GM21619 (cell line): ENCODE results near the gene ALKBH8.

Source experiments
- ATAC-seq: cut with Tn5 transposase; IDR thresholded peaks from one replicate; pipeline ENCODE4 v1.9.1; 2021; ENCODE audit not compliant: unreplicated experiment

ALKBH8 gene, protein sequence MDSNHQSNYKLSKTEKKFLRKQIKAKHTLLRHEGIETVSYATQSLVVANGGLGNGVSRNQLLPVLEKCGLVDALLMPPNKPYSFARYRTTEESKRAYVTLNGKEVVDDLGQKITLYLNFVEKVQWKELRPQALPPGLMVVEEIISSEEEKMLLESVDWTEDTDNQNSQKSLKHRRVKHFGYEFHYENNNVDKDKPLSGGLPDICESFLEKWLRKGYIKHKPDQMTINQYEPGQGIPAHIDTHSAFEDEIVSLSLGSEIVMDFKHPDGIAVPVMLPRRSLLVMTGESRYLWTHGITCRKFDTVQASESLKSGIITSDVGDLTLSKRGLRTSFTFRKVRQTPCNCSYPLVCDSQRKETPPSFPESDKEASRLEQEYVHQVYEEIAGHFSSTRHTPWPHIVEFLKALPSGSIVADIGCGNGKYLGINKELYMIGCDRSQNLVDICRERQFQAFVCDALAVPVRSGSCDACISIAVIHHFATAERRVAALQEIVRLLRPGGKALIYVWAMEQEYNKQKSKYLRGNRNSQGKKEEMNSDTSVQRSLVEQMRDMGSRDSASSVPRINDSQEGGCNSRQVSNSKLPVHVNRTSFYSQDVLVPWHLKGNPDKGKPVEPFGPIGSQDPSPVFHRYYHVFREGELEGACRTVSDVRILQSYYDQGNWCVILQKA

DNA sequence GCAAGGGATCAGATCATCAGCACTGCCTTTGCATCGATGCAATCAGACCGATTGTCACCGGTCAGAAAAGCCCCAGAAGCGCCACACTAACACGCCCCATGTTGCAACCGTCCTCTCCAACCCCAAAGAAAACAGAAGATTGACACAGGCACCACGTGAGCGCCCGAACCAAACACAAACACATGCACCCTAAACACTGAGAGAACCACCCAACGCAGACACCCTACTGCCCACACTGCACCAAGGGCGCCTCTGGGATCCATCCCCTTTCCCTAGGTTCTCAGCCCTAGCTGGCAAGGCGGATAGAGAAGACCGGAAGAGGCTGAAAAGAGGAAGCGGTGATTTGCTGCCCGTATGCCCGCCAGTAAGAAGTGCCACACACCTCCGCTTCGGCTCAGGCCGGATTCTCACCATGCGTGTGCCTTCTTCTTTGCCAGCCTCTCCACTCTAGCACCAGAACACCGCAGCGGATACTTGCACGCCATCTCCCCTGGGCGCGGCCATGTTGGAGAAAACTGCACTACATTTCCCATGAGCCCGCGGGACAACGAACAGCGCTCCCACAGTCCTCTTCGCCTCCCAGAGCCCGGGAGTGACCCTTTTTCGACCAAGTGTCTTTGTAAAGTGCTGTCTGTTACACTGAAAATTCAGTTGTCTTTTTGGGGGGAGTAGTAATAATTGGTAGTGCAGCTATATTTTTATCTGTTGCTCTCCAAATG, at the start of gene ALKBH8:
TSS of gene ALKBH8 (minus strand) at position 517 of the 719 bp plus-strand sequence. CDS start 4,842 bp downstream, outside the sequence.
- peak; percentile 75 for ATAC-seq

DNA sequence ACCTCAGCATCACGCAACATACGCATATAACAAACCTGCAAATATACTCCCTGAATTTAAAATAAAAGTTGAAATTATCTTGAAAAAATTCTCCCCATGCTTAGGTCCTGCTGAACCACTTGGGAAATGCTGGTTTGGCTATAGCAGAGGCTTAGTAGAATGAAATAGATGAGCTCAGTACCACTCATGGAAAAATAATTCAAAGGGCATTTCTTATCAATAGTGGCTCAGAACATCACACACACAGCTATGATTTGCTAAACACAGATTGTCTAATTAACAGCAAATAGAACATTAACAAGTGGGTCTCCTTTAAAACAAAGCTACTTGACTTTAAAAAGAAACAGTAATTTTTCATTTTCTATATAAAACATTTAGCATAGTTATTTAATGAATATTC, 46.9 kb upstream of the ALKBH8 start:
- ATAC-seq = no peak

DNA sequence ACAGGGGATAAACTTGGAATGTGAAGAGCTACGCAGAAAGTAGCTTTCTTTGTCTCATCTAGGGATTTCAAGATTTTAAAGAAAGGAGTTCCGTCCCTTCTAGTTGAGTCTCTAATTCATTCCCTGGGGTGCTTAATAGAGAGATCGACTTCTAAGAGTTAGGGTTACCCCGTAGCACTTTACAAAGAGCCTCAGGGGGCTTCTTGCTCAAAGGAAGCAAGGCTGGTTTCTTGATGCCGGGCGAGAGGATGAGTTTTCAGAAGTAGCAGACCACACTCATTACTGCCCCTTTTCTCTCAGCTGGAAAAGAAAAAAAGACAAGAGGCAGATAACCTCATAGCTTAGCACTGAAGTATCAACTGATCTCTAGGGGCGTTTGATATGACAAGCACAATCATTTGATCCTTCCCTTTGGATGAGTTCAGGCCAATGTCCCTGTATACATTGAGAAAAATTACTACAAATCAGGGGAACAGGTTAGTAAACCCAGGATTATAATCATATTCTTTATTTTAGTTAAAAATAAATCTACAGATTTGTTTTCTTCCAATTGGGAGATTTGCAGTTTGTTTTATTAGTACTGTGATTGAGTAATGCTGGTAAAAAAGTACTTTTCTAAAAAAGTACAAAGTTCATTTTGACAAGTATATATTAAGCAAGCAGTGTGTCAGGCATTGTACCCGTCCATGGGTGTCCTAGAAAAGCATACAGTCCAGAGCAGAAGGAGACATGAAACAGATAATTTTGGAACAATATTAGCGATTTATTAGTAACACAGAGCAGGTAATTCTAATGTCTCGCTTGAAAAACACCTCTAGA, 44.1 kb upstream of the ALKBH8 start:
- ATAC-seq = no peak

DNA sequence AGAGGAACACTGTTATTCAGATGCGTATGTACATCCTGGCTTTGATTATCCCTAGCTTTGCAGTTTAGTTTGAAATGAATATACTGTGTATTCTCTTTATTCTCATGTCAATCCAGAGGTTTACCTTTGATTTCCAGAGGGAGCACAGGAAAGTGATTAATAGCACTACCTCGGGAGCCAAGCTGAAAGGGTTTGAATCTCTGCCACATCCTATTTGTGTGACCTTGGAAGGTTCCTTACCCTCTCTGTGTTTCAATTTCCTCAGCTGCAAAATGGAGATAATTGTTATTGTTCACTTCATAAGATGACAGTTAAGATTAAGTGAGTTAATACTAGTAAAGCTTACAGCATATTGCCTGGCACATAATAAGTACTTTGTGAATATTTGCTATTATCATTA, 43.3 kb upstream of the ALKBH8 start:
- no peak for ATAC-seq

DNA sequence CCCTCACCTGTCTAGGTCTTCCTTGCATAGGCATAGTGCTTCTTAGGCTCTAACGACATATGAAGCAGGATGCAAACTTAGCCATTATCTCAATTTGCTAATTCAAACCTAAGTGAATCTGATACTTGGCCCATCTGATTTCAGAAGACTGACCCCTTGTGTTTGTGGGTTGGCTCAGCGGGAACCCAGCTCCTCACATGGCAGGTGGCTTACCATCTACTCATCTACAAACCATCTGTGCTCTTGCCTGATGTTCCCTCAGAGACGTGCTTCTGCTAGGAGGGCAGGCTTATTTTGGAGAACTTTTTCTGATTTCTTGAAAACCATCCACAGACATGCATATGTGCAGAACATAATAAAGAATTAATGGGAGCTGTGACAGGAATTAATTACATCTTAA, 40.6 kb upstream of the ALKBH8 start:
- ATAC-seq = no peak

DNA sequence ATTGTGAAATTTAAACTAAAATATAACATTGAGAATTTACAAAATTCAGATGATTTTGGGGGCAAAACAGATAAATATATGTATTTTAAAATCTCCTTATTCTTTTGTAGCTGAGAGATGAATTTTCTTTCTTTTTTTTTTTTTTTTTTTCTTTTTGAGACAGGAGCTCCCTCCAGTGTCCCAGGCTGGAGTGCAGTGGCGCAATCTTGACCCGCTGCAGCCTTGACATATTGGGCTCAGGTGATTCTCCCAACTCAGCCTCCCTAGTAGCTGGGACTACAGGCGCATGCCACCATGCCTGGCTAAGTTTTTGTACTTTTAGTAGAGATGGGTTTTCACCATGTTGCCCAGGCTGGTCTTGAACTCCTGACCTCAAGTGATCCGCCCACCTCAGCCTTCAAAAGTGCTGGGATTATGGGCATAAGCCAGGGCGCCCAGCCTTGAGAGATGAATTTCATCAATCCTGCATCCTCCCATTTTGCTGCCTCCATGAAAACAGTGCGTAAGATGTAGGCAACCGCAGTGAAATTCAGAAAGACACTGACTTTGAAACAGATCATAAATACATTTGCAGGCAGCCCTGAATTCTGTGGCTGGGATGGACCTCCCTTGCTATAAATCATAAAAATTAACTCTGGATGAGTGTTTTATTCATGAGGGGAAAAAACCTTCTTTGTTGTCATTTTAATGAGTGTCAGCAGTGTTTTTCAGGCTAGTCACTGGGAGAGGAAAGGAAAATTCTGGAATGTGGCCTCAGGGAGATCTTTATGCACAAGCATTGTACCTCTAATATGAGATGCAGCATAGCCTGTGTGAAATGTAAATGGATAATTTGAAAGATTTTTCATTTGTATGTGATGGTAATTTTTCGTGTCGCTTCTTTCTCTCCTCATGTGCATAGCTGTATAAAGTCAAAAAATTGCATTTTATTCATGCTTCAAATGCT, 39.8 kb upstream of the ALKBH8 start:
- no peak for ATAC-seq

DNA sequence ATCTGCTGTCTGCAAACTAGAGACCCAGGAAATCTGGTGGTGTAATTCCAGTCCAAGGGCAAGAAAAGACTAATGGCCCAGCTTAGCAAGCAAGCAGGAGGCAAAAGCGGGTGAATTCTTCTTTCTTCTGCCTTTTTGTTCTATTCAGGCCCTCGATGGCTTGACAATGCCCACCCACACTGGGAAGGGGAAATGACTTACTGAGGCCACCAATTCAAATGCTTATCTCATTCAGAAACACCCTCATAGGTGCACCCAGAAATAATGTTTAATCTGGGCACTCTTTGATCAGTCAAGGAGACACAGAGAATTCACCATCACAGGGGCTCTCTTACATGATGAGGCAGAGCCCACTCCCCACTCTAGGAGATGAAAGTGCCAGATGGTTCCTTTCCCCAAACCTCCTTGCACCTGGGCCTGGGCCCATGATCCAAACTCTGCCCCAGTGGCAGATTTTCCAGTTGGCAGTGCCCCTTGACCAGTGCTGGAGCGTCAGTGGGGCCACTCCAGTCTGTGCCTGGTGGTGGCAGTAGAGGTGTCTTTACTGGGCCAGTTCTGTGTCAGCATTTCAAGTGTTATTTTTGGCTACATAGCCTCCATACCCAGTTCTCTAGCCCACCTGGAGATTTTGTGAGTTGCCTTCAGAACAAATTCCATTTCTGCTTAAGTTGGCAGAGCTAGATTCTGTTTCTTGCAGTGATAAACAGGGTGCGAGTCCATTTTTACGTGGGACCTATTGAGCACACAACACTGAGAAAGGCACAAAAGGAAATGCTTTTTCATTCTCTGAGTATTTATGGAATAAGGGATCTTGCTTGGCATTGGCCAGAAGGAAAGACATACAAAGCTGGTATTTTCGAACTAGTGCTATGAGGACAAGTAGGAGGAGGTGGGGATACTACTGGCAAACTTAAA, 32.9 kb upstream of the ALKBH8 start:
- ATAC-seq = peak; percentile 73

DNA sequence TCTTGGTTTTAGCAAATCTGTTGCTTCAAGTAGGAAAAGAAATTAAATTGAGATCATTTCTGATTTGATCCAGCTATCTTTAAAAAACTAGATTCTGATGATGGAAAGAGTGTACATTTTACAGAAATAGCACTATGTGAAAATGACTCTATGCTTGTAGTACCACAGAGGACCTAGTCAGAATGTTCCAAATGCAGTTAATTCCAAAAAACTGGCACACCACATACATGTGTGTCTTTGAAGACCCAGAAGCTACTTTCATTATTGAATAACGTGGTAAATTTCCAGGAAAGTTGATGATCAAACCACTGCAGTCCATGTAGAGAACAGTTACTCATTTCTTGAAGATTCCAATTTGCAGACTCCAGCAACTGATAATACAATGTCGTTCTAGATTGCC, 29.2 kb upstream of the ALKBH8 start:
- no peak for ATAC-seq

DNA sequence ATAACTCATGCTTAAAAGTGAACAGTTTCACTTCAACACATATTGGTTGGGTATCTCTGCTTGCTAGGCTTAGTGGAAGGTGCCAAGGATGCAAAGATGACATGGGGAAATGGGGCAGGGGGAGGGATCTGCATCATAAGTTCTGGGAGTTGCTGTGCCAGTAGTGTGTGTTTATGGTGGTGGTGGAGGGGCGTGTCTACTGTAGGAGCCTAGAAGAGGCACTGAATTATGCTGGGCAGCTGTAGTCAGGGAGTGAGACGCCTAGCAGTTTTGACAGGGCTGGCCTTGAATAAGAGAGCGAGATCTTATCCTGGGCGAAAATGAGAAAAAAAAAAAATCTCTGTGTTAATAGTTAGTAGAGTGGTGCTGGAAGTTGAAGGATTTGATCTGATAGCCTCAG, 28.4 kb upstream of the ALKBH8 start:
- ATAC-seq = no peak

DNA sequence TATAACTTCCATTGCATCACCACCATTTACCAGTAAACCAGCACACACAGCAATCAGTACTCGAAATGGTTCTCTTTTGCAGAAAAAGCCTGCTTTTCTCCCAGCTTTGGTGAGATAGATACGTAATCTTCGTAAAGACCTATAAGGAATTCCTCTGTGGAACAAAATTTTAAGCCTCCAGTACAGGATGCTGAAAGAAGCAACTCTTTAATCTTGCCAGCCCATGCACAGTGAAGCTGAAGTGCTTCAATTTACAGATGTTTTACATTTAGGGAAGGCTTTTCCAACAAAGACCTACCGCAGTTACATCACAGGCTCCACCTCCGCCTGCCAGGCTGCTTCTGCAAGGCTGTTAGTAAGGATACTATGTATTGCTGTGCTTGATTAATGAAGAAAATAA, 27.3 kb upstream of the ALKBH8 start:
- no peak for ATAC-seq

DNA sequence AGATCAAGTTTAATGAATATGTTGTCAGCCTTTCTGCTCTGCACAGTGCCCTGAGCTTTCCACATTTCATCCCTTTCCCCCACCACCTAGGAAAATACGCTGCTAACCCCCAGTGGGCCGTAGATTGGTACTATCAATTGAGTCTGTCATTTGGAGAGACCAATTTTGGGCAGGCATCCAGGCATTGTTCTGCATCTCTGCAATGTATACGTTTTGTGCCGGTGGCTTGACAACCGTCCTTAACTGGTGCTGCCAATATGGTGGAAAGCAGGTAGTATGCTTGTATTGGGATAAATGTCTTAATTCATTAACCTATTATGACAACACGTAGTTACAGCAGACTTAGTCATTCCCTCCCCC, 26.7 kb upstream of the ALKBH8 start:
- ATAC-seq = no peak

DNA sequence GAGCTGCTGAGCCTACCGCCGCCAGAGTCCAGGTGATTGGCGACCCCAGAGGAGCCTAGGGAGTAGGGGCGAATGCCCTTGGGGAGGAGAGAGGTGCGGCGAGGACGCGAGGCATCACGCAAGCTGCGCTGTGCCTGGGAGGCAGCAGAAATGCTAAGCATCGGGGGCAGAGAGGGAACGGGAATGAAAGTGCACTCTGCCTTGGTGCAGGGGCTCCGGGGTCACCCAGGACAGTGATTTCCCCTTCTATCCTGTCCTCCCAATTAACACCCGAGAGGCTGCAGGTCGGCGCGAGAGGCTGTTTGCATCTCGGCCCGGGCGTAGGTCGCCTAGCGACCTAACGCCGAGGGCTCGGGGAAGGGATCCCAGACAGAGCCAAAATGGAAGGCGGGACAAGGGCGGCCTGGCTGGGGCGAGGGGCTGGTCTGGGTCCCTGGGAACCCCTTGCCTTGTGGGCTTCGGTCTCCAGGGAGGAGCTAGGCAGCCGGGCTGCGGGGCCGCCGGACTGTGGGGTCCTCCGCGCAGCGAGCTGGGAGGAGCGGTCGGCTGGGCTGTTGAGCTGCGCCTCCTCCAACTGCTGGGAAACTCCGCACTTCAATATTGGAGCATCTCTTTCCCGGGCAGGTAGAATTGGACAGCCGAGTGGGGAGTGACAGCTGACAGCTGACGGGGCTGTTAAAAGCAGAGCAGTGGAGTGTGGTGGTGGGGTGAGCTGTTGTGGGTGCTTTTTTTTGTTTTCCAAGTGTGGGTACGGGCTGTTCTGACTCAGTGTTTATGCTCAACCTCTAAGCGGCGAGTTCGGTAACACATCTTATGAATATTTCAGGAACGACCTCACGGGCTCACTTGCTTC, 26.1 kb upstream of the ALKBH8 start:
- peak; percentile 36 for ATAC-seq

DNA sequence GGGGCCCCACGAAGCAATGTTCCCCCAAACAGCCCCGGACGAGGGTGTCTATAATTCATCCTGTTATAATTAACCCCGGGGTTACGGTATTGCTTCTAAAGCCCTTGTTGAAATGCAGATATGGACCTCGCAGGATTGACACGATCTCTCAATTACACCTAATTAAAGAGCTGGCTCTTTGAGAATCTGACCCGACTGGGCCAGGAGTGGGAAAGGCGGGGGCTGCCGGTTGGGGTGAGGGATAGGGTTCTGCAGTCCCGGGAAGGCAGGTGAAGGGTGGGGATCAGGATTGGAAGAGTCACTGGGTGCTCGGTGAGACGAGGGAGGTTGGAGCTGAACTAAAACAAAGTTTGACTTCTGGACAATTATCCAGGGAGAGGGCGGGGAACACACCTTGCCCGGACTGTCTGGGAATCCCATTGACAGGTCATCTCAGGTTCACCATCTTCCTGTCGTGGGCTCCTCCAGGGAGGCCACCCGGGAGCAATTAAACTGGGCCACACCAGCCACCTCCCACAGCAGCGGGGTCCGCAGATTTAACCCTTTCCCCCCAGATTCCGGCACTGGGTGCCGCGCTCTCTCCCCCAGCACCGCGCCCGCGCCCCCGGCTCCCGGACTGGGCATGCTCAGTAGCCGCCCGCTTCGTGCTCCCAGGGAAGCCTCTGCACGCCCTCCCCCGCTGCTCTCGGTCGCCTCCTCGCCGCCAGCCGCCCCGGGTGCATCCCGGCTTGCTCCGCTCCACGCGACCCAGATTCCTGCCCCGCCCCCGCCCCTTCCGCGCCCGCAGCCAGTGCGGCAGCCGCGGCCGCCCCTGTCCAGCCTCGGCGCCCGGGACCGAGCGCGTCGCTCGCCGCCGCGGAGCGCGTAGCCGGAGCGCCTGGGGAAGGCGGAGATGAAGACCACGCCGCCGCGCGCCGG, 25.2 kb upstream of the ALKBH8 start, which contains the start of gene ELMOD1:
TSS of gene ELMOD1 (plus strand) at position 688 of the 918 bp plus-strand sequence. CDS start 27,043 bp downstream, outside the sequence.
- peak; percentile 59 for ATAC-seq

DNA sequence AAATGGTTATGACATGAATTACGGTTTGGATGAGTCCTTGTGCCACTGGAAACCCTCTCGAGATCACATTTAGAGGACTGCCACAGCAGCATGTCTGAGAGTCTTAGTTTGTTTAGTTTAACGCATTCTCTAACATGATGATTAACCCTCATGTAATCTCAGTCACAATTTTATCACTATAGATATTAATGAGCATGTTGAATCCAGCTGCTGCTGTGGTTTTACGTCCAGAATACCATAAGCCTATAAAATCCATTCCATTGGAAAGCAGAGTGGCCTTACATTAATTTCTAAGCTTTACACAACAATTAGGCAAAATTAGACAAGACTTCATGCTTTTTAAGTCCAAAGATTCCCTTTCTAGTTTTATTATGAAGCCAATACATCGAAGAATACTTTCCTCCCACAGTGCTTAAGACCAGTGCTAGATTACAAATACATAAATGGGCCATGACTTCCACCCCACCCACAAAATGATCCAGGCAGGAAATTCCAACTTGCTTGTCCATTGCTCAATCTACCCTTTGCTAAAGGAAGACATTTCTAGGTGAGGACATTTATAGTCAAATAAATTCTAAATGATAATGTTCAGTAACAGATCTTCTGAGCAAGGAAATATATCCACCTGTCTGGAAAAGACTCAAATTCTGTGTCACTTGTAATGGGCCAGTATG, 21.9 kb upstream of the ALKBH8 start:
- no peak for ATAC-seq

DNA sequence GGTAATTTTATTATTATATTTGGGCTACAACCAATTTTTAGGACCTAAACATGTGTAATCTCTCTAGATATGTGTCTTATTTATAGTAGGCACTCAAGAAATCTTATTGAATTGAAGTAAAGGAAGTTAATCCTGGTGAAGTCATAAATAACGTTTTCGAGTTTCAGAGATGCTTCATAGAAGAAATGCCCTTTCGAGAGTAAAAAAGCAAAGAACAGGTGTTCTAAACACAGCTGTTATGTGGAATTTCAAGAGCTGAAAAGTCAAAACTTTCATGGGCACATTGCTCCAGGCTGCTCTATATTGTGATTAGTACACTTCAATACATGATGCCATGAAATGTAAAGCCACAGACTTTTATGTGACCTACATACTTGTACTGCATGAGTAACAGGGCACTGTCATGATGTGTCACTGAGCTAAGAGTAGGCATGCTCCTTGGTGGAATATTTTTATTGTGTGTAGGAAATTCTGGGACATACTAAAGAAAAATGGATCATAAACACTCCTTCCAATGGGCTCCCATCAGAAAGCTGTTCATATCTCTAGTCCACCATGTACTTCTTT, 18.2 kb upstream of the ALKBH8 start:
- no peak for ATAC-seq

DNA sequence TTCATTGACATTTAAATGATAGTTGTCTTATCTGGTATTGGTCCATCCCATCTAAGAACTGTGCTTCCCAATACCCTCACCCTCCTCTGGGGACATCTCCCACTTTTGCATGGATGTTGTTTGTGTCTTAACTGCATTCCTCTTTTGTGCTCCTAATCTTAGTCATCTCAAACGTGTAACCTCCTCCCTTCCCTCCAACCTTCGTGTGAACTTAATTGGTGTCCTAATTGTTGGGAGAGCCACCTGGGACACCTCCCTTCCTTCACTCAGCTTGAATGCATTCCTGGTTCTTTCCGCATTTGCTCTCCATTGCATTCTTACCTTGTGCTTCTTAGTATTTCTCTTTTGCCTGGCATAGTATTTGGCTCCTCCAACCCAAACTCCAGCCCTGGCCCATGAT, 15.6 kb upstream of the ALKBH8 start:
- ATAC-seq = no peak
